K562 (cell line): Measurements from ENCODE around the gene TJP3. TPM values are rescaled to one million over a fixed set of nuclear protein-coding genes. Genes with fewer than 3 reads are reported as not detected.

ENCODE experiments used
- ARID2 ChIP-seq: fragments of 450-650 bp; IDR thresholded peaks from 2 replicates; pipeline ENCODE4 v1.6.1; 2017; ENCODE audit warnings: antibody characterized with exemption, mild to moderate bottlenecking
- BCOR ChIP-seq: fragments of 450-650 bp; IDR thresholded peaks from 2 replicates; pipeline ENCODE4 v1.6.1; 2016
- CBFB ChIP-seq: sonication (generic); formaldehyde crosslinking; IDR thresholded peaks from 2 replicates; pipeline ENCODE4 v1.4.0; 2020; ENCODE audit warnings: mild to moderate bottlenecking, missing genetic modification reagents
- CCNT2 ChIP-seq: IDR thresholded peaks from 2 replicates; pipeline ENCODE4 v1.6.1; 2011; ENCODE audit warnings: borderline replicate concordance, low read depth, mild to moderate bottlenecking, moderate library complexity, mixed read lengths, low read length; ENCODE audit not compliant: insufficient read length; ENCODE audit errors: extremely low read depth
- DEAF1 ChIP-seq: fragments of 450-650 bp; formaldehyde crosslinking; IDR thresholded peaks from 2 replicates; pipeline ENCODE4 v1.4.0; 2020; ENCODE audit warnings: mild to moderate bottlenecking, moderate library complexity
- EZH2 ChIP-seq: IDR thresholded peaks from 2 replicates; pipeline ENCODE4 v1.6.1; 2012; ENCODE audit warnings: low read depth, mild to moderate bottlenecking, inconsistent platforms, low read length, borderline replicate concordance
- FOXA1 ChIP-seq: fragments of 450-650 bp; IDR thresholded peaks from 2 replicates; pipeline ENCODE4 v1.6.1; 2016; ENCODE audit warnings: mild to moderate bottlenecking, borderline replicate concordance
- HBP1 ChIP-seq: fragments of 450-650 bp; formaldehyde crosslinking; IDR thresholded peaks from 2 replicates; pipeline ENCODE4 v1.4.0; 2022; ENCODE audit warnings: missing genetic modification characterization
- HDAC2 ChIP-seq: fragments of 450-650 bp; IDR thresholded peaks from 2 replicates; pipeline ENCODE4 v1.6.1; 2016; ENCODE audit warnings: mild to moderate bottlenecking
- KDM1A ChIP-seq, 2 experiments: fragments of 450-650 bp; IDR thresholded peaks; 2 replicates each; pipeline ENCODE4 v1.6.1; 2016; ENCODE audit warnings: mild to moderate bottlenecking in 2 of 2
- KLF16 ChIP-seq: IDR thresholded peaks from 2 replicates; pipeline ENCODE4 v1.6.1; 2016; ENCODE audit warnings: antibody characterized with exemption
- MTA1 ChIP-seq: fragments of 450-650 bp; IDR thresholded peaks from 2 replicates; pipeline ENCODE4 v1.6.1; 2017; ENCODE audit warnings: borderline replicate concordance
- NR2C1 ChIP-seq, 2 experiments: fragments of 450-650 bp; IDR thresholded peaks; 2 replicates each; pipeline ENCODE4 v1.6.1; 2017; ENCODE audit warnings: mild to moderate bottlenecking in 2 of 2, antibody characterized with exemption in 1 of 2, inconsistent platforms in 1 of 2, missing compliant biosample characterization in 1 of 2, missing genetic modification characterization in 1 of 2
- POLR2G ChIP-seq: fragments of 200-400 bp; formaldehyde crosslinking; IDR thresholded peaks from 2 replicates; pipeline ENCODE4 v1.6.1; 2017; ENCODE audit warnings: low read depth, mild to moderate bottlenecking, antibody characterized with exemption, low read length, moderate library complexity
- RBBP5 ChIP-seq: fragments of 200-600 bp; sonication (generic); IDR thresholded peaks from 2 replicates; pipeline ENCODE4 v1.6.1; 2012; ENCODE audit warnings: borderline replicate concordance, mild to moderate bottlenecking, low read length, control low read depth, inconsistent platforms; ENCODE audit not compliant: insufficient read depth, poor library complexity, severe bottlenecking
- RBM15 ChIP-seq: fragments of 200-400 bp; formaldehyde crosslinking; IDR thresholded peaks from 2 replicates; pipeline ENCODE4 v1.6.1; 2018; ENCODE audit warnings: mild to moderate bottlenecking, low read length, moderate library complexity; ENCODE audit not compliant: insufficient read depth
- RBM22 ChIP-seq: fragments of 200-400 bp; formaldehyde crosslinking; IDR thresholded peaks from 2 replicates; pipeline ENCODE4 v1.6.1; 2018; ENCODE audit warnings: low read length, low read depth; ENCODE audit not compliant: poor library complexity, severe bottlenecking
- SOX6 ChIP-seq: fragments of 450-650 bp; IDR thresholded peaks from 2 replicates; pipeline ENCODE4 v1.6.1; 2014; ENCODE audit warnings: mild to moderate bottlenecking
- SRSF9 ChIP-seq: fragments of 200-400 bp; formaldehyde crosslinking; IDR thresholded peaks from 2 replicates; pipeline ENCODE4 v1.6.1; 2017; ENCODE audit warnings: low read depth, low read length, borderline replicate concordance
- XRCC5 ChIP-seq: fragments of 200-400 bp; formaldehyde crosslinking; IDR thresholded peaks from 2 replicates; pipeline ENCODE4 v1.6.1; 2017; ENCODE audit warnings: low read depth, mild to moderate bottlenecking, low read length
- ZBTB5 ChIP-seq: fragments of 450-650 bp; IDR thresholded peaks from 2 replicates; pipeline ENCODE4 v1.6.1; 2017; ENCODE audit warnings: antibody characterized with exemption
- ZNF133 ChIP-seq: fragments of 250-450 bp; sonication (Bioruptor Pico); IDR thresholded peaks from 2 replicates; pipeline ENCODE4 v1.4.0; 2020; ENCODE audit warnings: mild to moderate bottlenecking
- ZNF174 ChIP-seq: fragments of 250-450 bp; sonication (Bioruptor Pico); IDR thresholded peaks from 2 replicates; pipeline ENCODE4 v1.4.0; 2020; ENCODE audit warnings: mild to moderate bottlenecking
- ZNF316 ChIP-seq: fragments of 450-650 bp; IDR thresholded peaks from 2 replicates; pipeline ENCODE4 v1.6.1; 2016
- ZNF41 ChIP-seq: fragments of 250-450 bp; sonication (Bioruptor Pico); conservative IDR thresholded peaks from 2 replicates; pipeline ENCODE4 v1.4.0; 2020; ENCODE audit warnings: mild to moderate bottlenecking
- polyA plus RNA-seq, 8 experiments: library from polyadenylated mRNA; depleted of rRNA in 4 of 8; stranded (reverse) in 5 of 8; unstranded in 3 of 8; fragments of >200 nt; fragmentation: Nextera tagmentation in 2 of 8; fragmentation: Illumina TruSeq in 1 of 8; extraction: Ambion mirVana in 2 of 8; extraction: Trizol in 1 of 8; gene quantifications; 2 replicates each; pipeline versions ENCODE4 v1.2.1 to v1.2.3, GENCODE V29; 2011 to 2014; ENCODE audit warnings: inconsistent platforms in 1 of 8, missing spikeins in 1 of 8
- total RNA-seq, 7 experiments: library from RNA; depleted of rRNA in 6 of 7; stranded (reverse); fragments of >200 nt in 6 of 7; fragmentation: Illumina TruSeq in 2 of 7; extraction: Trizol in 2 of 7; gene quantifications; 2 replicates each; pipeline versions ENCODE4 v1.2.1 to v1.2.3, GENCODE V29; 2011 to 2021; ENCODE audit warnings: low replicate concordance in 1 of 7

The TJP3 gene
- total and polyA plus RNA-seq, 9 of the 15 experiments (the other 6 are each of a cell fraction or from before 2014, with no cell fraction given) = 0.11 to 2.4 (median 0.57) TPM; not detected in 1

- TF ChIP-seq KLF16 (no peak), HDAC2 (no peak), BCOR (peak; percentile 76), HBP1 (CRISPR knock-in tag) (no peak), SRSF9 (no peak), SOX6 (no peak), RBBP5 (peak; percentile 22), CBFB (CRISPR knock-in tag) (no peak), CCNT2 (no peak), ZNF41 (CRISPR knock-in tag) (no peak), RBM22 (no peak), XRCC5 (no peak), ZNF316 (peak; percentile 11; the same call in 1 of the 2 replicates), ZNF133 (CRISPR knock-in tag) (no peak), NR2C1 (IDR thresholded peaks at IDR 0.05) (peak; percentile 75), NR2C1 (tag; IDR thresholded peaks at IDR 0.05) (peak; percentile 57), ZBTB5 (no peak), KDM1A (IDR thresholded peaks at IDR 0.05) (peak in 1 of 2 experiments; percentile 62; a peak in 2 of 4 replicates), MTA1 (no peak), EZH2 (no peak), POLR2G (no peak), FOXA1 (no peak), ARID2 (no peak), RBM15 (no peak), DEAF1 (CRISPR knock-in tag) (no peak), ZNF174 (no peak)
Measured at GRCh38 chr19:3690551-3691371, 17.4 kb upstream of the TJP3 start (continued).
